Measurements from ENCODE around the gene STT3A.
"Not testable (repeated sequence)": the region's sequence is repeated elsewhere in the genome, so short reads cannot be mapped to it uniquely, and the experiment has no call there.

The STT3A gene

GRCh38 chr11:125592305-125593113 lies at the start of gene STT3A:
Gene STT3A, plus strand, starts transcription at chr11:125592852. Its CDS starts 3,064 bp downstream, at chr11:125595916.
- peak; percentile 100 for DNase-seq (ENCODE audit: low spot score)

- DNase-seq (ENCODE audit: low spot score) = no peak
Observed at GRCh38 chr11:125550780-125551179, 41.9 kb upstream of the STT3A start.

- DNase-seq (ENCODE audit: low spot score) = no peak
Observed at GRCh38 chr11:125551835-125552342, 40.8 kb upstream of the STT3A start.

DNA sequence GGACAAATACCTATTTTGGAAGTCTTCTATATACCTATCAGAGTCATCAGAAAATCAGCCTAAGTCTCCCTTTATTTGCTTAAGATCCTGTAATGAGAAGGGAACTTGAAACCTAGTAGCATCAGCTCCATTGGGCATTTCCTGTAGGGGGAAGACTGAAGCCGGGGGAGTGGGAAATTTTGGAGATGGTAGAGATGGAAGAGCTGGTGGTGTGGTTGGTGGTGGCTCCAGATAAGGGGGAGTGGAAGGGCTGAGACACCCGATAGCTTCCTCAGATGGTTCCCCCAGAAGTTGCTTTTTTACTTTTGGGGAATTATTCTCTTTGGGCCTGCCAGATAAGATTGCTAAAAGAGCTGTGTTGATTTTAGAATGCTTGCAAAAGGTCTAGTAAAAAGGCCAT lies 39.7 kb upstream of the STT3A start:
- no peak for DNase-seq (ENCODE audit: low spot score)

DNA sequence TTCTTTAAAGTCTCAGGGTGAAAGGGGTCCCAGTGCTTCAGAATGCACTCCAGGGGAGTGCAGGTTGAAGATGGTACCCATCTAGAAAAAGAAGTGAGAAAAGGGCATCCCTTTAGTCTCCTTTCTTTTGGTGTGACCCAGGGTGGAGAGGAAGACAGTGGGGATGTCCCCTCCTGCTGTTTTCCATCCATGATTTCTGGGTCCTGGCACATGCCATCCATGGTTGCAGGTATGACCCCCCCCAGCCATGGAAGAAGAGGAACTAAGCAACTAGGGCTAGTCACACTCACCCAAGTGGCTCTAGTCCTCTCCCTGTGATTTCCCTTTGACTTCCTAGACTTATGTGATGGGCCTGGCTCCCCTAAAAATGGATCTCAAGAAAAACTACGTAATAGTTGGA lies 39.3 kb upstream of the STT3A start:
- DNase-seq (ENCODE audit: low spot score) = no peak

DNA sequence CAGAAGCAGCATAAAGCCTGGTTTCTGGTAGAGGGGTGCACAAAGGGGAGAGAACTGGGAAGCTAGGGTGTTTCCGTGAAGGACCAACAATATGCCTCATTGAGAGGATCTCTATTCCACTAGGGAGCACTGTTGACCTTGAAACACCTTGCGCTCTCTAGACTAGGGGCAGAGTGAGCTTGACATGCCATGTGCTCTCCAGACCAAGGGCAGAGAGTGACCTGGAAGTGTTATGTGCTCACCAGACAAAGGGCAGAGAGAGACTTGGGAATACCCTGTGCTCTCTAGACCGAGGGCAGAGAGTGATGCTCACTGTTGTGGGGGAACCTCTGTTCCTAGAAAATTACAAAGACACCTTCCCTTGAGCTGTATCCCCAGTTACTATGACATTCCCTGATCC lies 38.6 kb upstream of the STT3A start:
- DNase-seq (ENCODE audit: low spot score) = no peak

DNA sequence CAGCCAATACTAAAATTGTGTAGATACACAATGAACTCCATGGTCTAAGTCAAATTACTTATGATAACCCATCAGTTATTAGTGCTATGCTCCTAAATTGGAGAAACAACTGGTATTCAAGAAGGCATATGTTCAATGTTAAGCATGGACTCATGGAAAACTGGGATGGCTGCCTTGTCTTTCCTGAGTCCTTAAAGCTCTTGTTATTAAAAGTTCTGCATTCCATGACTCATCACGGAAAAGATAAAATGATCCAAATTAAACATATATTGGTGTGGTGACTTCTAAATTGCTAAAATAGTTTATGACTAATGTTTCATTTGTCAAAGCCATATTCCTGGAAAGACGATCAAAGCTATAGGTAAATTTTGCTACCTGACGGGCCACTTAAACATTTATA lies 32.8 kb upstream of the STT3A start:
- DNase-seq (ENCODE audit: low spot score) = no peak

GRCh38 chr11:125561924-125562323 lies 30.7 kb upstream of the STT3A start:
- no peak for DNase-seq (ENCODE audit: low spot score)

DNA sequence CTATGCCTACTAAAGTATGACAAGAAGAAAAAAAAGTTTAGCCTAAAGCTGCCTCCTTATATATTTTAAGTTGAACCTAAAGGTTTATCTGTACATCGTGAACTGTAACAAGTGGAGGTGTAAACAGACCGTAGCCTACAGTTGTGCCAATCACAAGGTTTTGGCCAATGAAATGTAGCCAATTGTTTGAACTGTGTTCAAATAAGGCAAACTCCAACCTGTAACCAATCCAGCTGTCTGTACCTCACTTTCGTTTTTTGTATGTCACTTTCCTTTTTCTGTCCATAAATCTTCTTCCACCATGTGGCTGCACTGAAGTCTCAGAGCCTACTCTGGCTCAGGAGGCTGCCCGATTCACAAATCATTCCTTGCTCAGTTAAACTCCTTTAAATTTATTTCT lies 30.2 kb upstream of the STT3A start:
- no peak for DNase-seq (ENCODE audit: low spot score)

GRCh38 chr11:125564357-125564756 lies 28.3 kb upstream of the STT3A start:
- DNase-seq (ENCODE audit: low spot score) = no peak

GRCh38 chr11:125566235-125566634 lies 26.4 kb upstream of the STT3A start:
- DNase-seq (ENCODE audit: low spot score) = no peak

GRCh38 chr11:125568970-125569914 lies 23.4 kb upstream of the STT3A start, which contains the start of gene EI24:
Gene EI24, plus strand, starts transcription at chr11:125569477. Its CDS starts 3,051 bp downstream, at chr11:125572528.
- DNase-seq (ENCODE audit: low spot score) = peak; percentile 91

- peak; percentile 59 for DNase-seq (ENCODE audit: low spot score)
Observed at GRCh38 chr11:125569915-125570621, 22.6 kb upstream of the STT3A start.

- DNase-seq (ENCODE audit: low spot score) = no peak
Observed at GRCh38 chr11:125570952-125571351, 21.7 kb upstream of the STT3A start.

DNA sequence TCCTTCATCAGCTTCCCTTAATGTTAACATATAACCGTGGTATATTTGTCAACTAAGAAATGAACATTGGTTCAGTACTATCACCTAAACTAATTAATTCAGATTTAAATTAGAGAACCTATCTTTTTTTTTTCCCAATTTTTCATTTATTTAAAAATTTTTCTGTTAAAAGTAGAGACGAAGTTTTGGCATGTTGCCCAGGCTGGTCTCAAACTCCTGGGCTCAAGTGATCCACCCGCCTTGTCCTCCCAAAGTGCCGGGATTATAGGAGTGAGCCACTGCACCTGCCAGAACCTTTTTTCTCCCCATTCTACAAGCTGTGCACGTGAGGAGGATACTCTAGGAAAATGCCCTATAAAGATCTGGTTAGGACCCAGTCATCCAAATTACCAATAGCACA lies 19.7 kb upstream of the STT3A start:
- DNase-seq (ENCODE audit: low spot score) = no peak

- DNase-seq (ENCODE audit: low spot score) = not testable (repeated sequence)
Observed at GRCh38 chr11:125577181-125577580, 15.5 kb upstream of the STT3A start.

DNA sequence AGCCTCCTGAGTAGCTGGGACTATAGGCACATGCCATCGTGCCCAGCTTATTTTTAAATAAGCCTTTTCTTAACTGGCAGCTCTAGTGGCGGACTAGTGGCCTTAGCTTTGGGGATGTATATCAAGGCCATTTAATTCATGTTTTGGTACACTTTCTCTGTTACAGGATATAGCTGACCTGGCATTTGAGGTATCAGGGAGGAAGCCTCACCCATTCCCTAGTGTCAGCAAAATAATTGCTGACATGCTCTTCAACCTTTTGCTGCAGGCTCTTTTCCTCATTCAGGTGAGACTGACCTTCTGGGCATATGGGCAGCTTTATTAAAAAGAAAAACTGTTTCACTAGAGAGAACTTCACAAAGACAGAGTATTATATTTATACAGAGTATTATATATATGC lies 13.9 kb upstream of the STT3A start:
- no peak for DNase-seq (ENCODE audit: low spot score)

DNA sequence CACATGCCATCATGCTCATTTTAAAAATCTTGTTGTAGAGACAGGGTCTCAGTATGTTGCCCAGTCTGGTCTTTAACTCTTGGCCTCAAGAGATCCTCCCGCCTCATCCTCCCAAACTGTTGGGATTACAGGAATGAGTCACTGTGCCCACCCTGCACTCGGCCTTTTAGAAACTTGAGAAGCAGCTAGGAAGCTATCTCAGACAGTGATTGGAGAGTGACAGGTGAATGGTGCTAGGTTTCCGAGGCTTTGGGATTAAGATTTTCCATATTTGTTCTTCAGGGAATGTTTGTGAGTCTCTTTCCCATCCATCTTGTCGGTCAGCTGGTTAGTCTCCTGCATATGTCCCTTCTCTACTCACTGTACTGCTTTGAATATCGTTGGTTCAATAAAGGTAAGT lies 12.8 kb upstream of the STT3A start:
- no peak for DNase-seq (ENCODE audit: low spot score)

GRCh38 chr11:125583496-125583895 lies 9.2 kb upstream of the STT3A start:
- no peak for DNase-seq (ENCODE audit: low spot score)

DNA sequence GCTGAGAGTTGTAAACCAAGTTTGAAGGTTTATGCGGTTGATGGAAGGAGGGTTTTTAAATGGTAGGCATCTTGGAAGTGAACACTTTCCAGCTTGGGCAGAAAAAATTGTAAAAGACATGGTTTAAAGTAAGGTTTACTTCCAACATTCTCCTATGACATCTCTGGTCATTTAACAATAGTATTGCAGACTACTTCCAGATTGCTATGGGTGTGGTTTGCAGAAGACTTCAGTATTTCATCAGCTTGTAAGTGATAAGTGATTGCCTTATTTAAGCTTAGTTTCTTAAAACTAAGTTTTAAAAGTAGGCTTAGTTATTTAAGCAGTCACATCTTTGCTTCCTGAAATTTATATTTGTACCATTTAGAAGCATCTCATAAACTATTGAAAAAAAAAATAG lies 7.2 kb upstream of the STT3A start:
- DNase-seq (ENCODE audit: low spot score) = no peak

DNA sequence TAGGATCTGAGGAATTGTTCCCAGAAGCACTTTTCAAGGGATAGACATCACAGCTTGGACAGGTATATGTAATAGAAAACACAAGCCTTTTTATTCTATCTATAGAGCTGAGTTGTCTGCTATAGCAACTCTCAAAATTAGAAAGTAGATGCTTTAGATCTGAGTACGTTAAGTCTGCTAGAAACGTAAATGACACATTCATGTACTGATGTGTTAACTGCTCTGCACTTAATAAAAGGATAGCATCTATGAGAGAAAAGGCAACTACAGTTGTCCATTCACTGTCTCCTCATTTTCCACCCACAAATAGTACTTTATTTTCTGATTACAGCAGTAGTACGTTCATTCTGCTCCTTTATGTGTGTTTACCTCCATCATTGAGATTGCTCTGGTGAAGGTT lies 6.0 kb upstream of the STT3A start:
- no peak for DNase-seq (ENCODE audit: low spot score)

- DNase-seq (ENCODE audit: low spot score) = no peak
Observed at GRCh38 chr11:125587480-125587879, 5.2 kb upstream of the STT3A start.

Data from RKO (cell line).